ENCODE measurements around the gene DHPS. TPM values are rescaled to one million over a fixed set of nuclear protein-coding genes. Genes with fewer than 3 reads are reported as not detected.
A peak's percentile ranks its signal among the peaks of the same experiment; 100 is the strongest.
"Not testable (repeated sequence)": the region's sequence is repeated elsewhere in the genome, so short reads cannot be mapped to it uniquely, and the experiment has no call there.

Gene DHPS
- total RNA-seq, 4 donors from 2014 or later, result 77.3 to 122 (median 92.1) TPM

DNA sequence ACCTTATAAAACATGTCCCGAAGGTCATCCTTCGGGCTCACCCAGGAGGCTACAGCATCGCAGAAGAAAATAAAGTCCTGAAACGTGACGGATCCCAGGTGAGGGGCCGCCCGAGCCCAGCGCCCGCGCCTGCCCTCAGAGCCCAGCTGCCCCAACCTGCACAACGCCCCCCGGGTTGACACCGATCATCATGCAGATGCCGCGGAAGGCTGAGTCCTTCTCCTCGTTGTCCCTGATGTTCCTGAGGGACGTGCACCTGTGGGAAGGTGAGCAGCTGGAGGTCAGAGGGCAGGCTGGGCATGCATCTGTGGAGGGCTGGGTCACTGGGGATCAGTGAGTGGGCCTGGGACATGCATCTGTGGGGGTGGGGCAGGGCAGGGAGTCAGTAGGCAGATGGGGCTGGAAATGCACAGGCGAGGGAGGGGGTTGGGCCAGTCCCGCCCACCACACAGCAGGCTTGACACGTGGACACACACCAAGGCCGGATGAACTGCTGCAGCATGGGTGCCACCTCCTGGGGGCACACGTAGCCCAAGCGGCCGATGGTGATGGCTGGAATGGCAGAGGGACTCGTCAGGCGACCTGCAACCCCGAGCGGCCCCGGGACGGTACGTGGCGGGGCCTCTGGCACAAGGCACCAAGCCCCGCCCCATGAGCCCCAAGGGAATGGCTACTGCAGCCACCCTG is 20.1 kb upstream of the DHPS start:
- Histone ChIP-seq H3K27ac (no peak overlapping the region), H3K4me3 (no peak overlapping the region), H3K9me3 (no peaks in the 10 kb centered on the region), H3K27me3 (no peaks in the 10 kb centered on the region), H3K4me1 (peaks cover 0 to 7% (median 5%) of the 10 kb centered on the region in 3 donors), H3K36me3 (peaks cover 0 to 88% of the 10 kb centered on the region in 2 donors)
- no peak for ATAC-seq
- 75 to 100% methylated on average over 1 to 2 of the region's 33 CpGs for WGBS, 2 donors (ENCODE audit: low coverage in 1 of 2)
- TF ChIP-seq, protein P1, sequence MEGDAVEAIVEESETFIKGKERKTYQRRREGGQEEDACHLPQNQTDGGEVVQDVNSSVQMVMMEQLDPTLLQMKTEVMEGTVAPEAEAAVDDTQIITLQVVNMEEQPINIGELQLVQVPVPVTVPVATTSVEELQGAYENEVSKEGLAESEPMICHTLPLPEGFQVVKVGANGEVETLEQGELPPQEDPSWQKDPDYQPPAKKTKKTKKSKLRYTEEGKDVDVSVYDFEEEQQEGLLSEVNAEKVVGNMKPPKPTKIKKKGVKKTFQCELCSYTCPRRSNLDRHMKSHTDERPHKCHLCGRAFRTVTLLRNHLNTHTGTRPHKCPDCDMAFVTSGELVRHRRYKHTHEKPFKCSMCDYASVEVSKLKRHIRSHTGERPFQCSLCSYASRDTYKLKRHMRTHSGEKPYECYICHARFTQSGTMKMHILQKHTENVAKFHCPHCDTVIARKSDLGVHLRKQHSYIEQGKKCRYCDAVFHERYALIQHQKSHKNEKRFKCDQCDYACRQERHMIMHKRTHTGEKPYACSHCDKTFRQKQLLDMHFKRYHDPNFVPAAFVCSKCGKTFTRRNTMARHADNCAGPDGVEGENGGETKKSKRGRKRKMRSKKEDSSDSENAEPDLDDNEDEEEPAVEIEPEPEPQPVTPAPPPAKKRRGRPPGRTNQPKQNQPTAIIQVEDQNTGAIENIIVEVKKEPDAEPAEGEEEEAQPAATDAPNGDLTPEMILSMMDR (IDR thresholded peaks at IDR 0.05), result no peak
- no peak for TF ChIP-seq EP300 (IDR thresholded peaks at IDR 0.05)
- TF ChIP-seq POLR2A (IDR thresholded peaks at IDR 0.05), result no peak
- no peak for TF ChIP-seq POLR2AphosphoS5 (IDR thresholded peaks at IDR 0.05)

DNA sequence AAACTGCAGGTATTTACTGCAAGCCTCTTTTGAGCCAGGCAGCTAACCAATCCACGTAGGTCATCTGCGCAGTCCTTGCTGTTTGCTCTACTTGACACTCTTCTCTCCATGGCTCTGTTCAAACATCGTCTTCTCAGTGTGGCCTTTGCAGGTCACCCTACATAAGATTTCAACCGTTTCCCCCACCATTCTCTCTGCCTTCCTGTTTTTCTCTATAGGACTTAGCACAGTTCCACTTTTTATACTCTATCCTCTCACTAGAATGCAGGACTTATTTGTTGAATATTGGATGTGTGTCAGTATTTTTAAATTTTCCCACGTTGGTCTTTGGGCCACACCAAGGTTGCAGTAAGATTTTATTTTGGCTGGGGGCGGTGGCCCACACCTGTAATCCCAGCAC is 16.5 kb upstream of the DHPS start:
- Histone ChIP-seq H3K9me3 (no peaks in the 10 kb centered on the region), H3K36me3 (peaks cover 0 to 52% of the 10 kb centered on the region in 2 donors), H3K27me3 (no peaks in the 10 kb centered on the region), H3K4me3 (no peak overlapping the region), H3K27ac (no peak overlapping the region), H3K4me1 (peaks cover 0 to 24% (median 10%) of the 10 kb centered on the region in 3 donors)
- ATAC-seq, result no peak
- 71 to 87% methylated on average over 4 to 5 of the region's 6 CpGs for WGBS, 2 donors (ENCODE audit: low coverage in 1 of 2)
- TF ChIP-seq POLR2A (IDR thresholded peaks at IDR 0.05), result no peak
- TF ChIP-seq, protein P1 (IDR thresholded peaks at IDR 0.05), result no peak
- no peak for TF ChIP-seq POLR2AphosphoS5 (IDR thresholded peaks at IDR 0.05)
- no peak for TF ChIP-seq EP300 (IDR thresholded peaks at IDR 0.05)

- H3K9me3 ChIP-seq, H3K27me3 ChIP-seq, ATAC-seq, H3K4me3 ChIP-seq: not testable (repeated sequence)
- peak overlapping the region in 2 of 4 donors; percentile 89 to 93 for H3K27ac ChIP-seq
- 81 to 100% methylated on average over 1 to 4 of the region's 22 CpGs for WGBS, 2 donors (ENCODE audit: low coverage in 1 of 2)
- H3K36me3 ChIP-seq, result peaks cover 0 to 45% of the 10 kb centered on the region in 2 donors
- H3K4me1 ChIP-seq, result peaks cover 0 to 24% (median 10%) of the 10 kb centered on the region in 3 donors
Measured at GRCh38 chr19:12697425-12697824, 15.7 kb upstream of the DHPS start.

DNA sequence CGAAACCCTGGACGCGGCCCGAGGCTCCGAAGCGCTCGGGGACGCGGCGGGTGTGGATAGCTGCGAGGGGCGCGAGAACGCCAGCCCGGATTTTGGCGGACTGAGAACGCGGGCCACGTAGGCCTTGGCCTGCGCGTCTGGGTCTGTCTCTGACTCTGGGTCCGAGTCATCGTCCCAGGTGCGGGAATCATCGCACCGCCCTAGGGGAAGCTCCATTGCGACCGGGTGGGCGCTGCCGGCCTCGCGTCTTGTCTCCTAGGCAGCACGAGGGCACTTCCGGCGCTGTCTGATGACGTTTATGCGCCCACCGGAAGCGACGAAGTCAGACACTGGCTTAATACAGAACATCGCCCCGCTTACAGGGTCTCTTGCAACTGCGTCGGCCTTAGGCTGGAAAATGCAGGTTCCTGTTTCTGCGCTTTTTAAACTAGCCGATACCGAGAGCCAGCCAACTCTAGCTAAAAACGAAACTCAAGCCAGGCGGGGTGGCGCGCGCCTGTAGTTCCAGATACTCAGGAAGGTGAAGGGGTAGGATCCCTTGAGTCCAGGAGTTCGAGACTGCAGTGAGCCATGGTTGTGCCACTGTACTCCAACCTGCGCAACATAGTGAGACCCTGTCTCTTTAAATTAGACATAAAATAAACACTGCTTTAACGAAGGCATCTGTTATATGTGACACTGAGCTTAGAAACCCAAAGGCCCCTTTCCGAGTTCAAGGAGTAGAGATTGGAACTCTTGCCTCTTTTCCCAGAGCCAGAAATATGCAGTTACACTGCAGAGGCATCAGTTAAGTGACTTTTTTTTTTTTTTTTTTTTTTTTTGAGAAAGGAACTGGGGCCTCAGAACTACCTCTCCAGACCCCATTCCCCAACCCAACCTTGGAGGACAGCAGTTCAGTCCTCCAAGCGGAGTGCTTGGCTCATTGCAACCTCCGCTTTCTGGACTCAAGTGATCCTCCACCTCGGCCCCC is 15.0 kb upstream of the DHPS start, which contains the start of gene FBXW9:
FBXW9 (minus strand) TSS at position 266 of the 970 bp plus-strand sequence; CDS start at position 216, 50 bp downstream.
- 5 to 62% methylated on average over 5 to 8 of the region's 59 CpGs for WGBS, 2 donors (ENCODE audit: low coverage in 1 of 2)
- H3K4me1 ChIP-seq, result peaks cover 0 to 24% (median 10%) of the 10 kb centered on the region in 3 donors

More for the DNA sequence above, 15.0 kb upstream of the DHPS start, which contains the start of gene FBXW9:
- ATAC-seq, result peak; percentile 91
- H3K9me3 ChIP-seq, result no peaks in the 10 kb centered on the region
- no peaks in the 10 kb centered on the region for H3K27me3 ChIP-seq
- peak within 1 kb of the TSS; percentile 67 to 90 for H3K4me3 ChIP-seq
- peaks cover 0 to 37% of the 10 kb centered on the region in 2 donors for H3K36me3 ChIP-seq
- H3K27ac ChIP-seq, result peak within 1 kb of the TSS; percentile 75 to 93 (median 88)
- TF ChIP-seq POLR2AphosphoS5 (IDR thresholded peaks at IDR 0.05) (peak; percentile 94), EP300 (IDR thresholded peaks at IDR 0.05) (no peak), POLR2A (IDR thresholded peaks at IDR 0.05) (peak; percentile 51 to 61)
- TF ChIP-seq, protein P1 (IDR thresholded peaks at IDR 0.05), result peak in 1 of 4 experiments; percentile 22

All from gastroesophageal sphincter (tissue), 4 donors.